Tibial artery (tissue), 4 donors: ENCODE data around the gene USP33.

Experiments used
- DNase-seq, 2 donors: peaks; one replicate each; pipeline ENCODE4 v3.0.0-alpha.2; 2019
- H3K27ac ChIP-seq, 2 donors: fragments of 200-600 bp; sonication (generic) in 1 of 2; 1 replicate in 1 of 2; 2 replicates in 1 of 2; pipeline ENCODE4 v1.5.1; 2018 to 2019; ENCODE audit warnings: mild to moderate bottlenecking in 1 of 2
- H3K27me3 ChIP-seq, 2 donors: fragments of 200-600 bp; sonication (generic) in 1 of 2; one replicate each; pipeline versions ENCODE4 v1.5.1 to v1.6.0; 2016 to 2019
- H3K36me3 ChIP-seq, 3 donors: fragments of 200-600 bp; sonication (generic) in 2 of 3; one replicate each; pipeline ENCODE4 v1.5.1; 2016 to 2019; ENCODE audit warnings: mild to moderate bottlenecking in 2 of 3
- H3K4me1 ChIP-seq, 4 donors: fragments of 200-600 bp; sonication (generic) in 2 of 4; 1 replicate in 3 of 4; 2 replicates in 1 of 4; pipeline ENCODE4 v1.5.1; 2016 to 2019
- H3K4me3 ChIP-seq, 2 donors: fragments of 200-600 bp; sonication (generic) in 1 of 2; 1 replicate in 1 of 2; 2 replicates in 1 of 2; pipeline ENCODE4 v1.5.1; 2018 to 2019; ENCODE audit warnings: mild to moderate bottlenecking in 2 of 2
- H3K9me3 ChIP-seq, 3 donors: fragments of 200-600 bp; sonication (generic) in 1 of 3; one replicate each; pipeline ENCODE4 v1.5.1; 2016 to 2019
- intact Hi-C: fragments of 100-400 bp; cut with DNase I; formaldehyde crosslinking; loops from one replicate; pipeline ENCODE4 v1.15.0; 2023; ENCODE audit warnings: low total_unique reads
- TF ChIP-seq, protein P1 (sequence below), 2 experiments: fragments of 200-600 bp in 1 of 2; fragments of 450-650 bp in 1 of 2; IDR thresholded peaks; one replicate each; pipeline ENCODE4 v1.5.1; 2017 to 2019; ENCODE audit warnings: antibody characterized with exemption in 2 of 2, mild to moderate bottlenecking in 1 of 2, moderate library complexity in 1 of 2

USP33 gene

DNA sequence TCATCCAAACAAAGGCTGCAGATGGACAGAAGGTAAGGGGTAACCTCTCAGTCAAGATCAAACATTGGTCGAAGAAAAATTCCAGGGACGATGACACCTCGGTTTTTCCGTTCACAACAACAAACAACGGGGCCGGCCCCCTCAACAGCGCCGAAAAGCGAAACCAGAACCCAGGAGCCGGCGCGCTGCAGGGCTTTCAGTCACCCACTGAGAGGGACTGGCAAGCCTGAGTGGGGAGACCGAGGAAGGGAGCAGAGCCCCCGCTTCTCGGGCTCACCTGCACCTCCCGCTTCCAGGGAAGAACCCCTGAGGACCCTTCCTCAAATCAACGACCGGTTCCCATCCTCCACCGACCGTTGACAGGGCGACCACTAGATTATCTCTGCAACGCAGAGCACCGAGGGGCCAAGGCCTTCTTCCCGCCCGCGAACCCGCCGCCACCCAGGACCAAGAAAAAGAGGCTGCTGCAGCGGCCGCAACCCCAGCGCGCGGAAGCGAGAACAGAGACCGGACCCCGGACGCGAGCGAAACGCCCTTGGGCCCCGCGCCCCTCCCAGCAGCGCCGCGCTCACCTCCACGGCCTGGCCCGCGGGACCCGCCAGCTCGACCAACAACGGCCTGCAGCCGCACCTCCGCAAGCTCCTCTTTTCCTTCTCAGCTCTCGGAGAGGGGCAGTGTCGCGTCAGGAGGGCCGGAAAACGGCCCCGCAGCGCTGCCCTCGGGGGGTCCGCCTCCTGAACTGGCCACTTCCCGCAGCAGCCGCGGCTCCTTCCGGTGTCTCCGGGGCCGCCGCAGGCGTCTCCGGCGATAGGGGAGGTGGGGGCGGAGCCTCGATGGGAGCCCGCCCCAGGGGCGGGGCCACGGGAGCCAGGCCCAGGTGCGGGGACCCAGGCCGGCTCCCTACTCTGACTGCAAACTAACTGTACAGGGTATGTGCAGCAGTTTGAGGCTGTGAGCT, at the start of gene USP33:
Gene USP33, minus strand, starts transcription at position 782 of the 958 bp plus-strand sequence. CDS start 18,155 bp downstream, outside the sequence.
- H3K4me3 ChIP-seq, result peak within 1 kb of the TSS; percentile 79 to 97
- H3K27ac ChIP-seq, result peak within 1 kb of the TSS; percentile 83 to 90
- H3K4me1 ChIP-seq, result peaks cover 0 to 35% (median 23%) of the 10 kb centered on the region in 4 donors
- H3K27me3 ChIP-seq, result no peaks in the 10 kb centered on the region
- H3K9me3 ChIP-seq, result no peaks in the 10 kb centered on the region
- TF ChIP-seq, protein P1, sequence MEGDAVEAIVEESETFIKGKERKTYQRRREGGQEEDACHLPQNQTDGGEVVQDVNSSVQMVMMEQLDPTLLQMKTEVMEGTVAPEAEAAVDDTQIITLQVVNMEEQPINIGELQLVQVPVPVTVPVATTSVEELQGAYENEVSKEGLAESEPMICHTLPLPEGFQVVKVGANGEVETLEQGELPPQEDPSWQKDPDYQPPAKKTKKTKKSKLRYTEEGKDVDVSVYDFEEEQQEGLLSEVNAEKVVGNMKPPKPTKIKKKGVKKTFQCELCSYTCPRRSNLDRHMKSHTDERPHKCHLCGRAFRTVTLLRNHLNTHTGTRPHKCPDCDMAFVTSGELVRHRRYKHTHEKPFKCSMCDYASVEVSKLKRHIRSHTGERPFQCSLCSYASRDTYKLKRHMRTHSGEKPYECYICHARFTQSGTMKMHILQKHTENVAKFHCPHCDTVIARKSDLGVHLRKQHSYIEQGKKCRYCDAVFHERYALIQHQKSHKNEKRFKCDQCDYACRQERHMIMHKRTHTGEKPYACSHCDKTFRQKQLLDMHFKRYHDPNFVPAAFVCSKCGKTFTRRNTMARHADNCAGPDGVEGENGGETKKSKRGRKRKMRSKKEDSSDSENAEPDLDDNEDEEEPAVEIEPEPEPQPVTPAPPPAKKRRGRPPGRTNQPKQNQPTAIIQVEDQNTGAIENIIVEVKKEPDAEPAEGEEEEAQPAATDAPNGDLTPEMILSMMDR (IDR thresholded peaks at IDR 0.05), result no peak
- DNase-seq, result peak; percentile 82 to 92
- H3K36me3 ChIP-seq, result no peaks in the 10 kb centered on the region
- intact Hi-C loops, result no loop called here

DNA sequence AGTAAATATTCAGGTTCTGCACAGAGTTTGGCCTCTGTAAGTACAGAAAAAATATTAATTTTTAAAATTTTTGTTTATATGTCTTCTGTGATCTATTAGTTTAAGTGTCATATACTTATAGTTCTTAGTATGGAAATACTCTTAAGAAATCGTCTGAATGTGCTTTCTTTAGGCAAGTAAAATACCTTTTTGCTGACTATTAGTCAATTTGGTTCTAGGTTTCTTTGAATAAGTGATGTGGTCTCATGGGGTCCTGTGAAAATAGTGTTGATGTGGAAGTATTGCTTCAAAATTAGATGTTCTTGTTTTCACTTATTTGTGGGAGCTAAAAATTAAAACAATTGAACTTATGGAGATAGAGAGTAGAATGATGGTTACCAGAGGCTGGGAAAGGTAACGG, 43.7 kb upstream of the USP33 start:
- intact Hi-C loops, result no loop called here
- DNase-seq, result no peak
- Histone ChIP-seq H3K4me1 (no peaks in the 10 kb centered on the region), H3K27ac (no peak overlapping the region), H3K4me3 (no peak overlapping the region), H3K9me3 (no peaks in the 10 kb centered on the region), H3K27me3 (no peaks in the 10 kb centered on the region), H3K36me3 (peaks cover 33 to 53% (median 43%) of the 10 kb centered on the region in 3 donors)
- TF ChIP-seq, protein P1 (IDR thresholded peaks at IDR 0.05), result no peak

DNA sequence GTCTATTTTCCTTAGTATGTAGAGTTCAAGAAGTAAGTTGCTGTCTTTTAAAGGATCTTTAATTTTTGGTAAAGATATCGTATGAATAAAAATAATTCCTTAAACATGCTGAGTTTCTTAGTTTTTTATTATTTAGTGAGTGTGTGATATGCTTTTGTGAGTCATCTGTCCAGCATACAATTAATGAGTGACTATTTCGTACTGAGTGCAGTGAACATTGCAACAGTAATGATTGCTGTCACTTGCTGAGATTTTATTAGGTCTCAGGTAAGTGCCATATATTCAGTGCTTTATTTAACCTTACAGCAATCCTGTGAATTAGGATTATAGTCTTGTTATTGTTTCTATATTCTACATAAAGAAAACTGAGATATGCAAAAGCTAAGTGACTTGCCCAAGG, 42.4 kb upstream of the USP33 start:
- H3K36me3 ChIP-seq, result peaks cover 23 to 45% (median 29%) of the 10 kb centered on the region in 3 donors
- DNase-seq, result no peak
- TF ChIP-seq, protein P1 (IDR thresholded peaks at IDR 0.05), result no peak

DNA sequence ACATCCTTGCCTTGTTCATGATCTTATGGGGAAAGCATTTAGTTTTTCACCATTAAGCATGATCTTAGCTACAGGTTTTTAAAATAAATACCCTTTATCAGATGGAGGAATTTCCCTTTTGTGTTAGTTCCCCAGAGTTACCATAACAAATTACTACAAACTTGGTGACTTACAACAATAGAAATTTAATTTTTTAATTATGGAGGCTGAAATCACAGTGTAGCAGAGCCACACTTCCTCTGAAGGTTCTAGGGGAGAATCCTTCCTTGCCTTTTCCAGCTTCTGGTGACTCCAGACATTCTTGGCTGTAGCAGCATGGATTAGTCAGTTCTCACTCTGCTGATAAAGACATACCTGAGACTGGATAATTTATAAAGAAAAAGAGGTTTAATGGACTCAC, 38.3 kb upstream of the USP33 start:
- H3K9me3 ChIP-seq, result no peaks in the 10 kb centered on the region
- H3K36me3 ChIP-seq, result peaks cover 6 to 21% (median 10%) of the 10 kb centered on the region in 3 donors
- no peaks in the 10 kb centered on the region for H3K27me3 ChIP-seq
- intact Hi-C loops, result no loop called here
- H3K4me1 ChIP-seq, result peaks cover 0 to 7% (median 0%) of the 10 kb centered on the region in 4 donors
- DNase-seq, result no peak
- TF ChIP-seq, protein P1 (IDR thresholded peaks at IDR 0.05), result no peak
- no peak overlapping the region for H3K27ac ChIP-seq
- H3K4me3 ChIP-seq, result no peak overlapping the region

More for the DNA sequence above, 42.4 kb upstream of the USP33 start:
- Histone ChIP-seq H3K4me3 (no peak overlapping the region), H3K27ac (no peak overlapping the region), H3K27me3 (no peaks in the 10 kb centered on the region), H3K4me1 (peaks cover 0 to 3% (median 0%) of the 10 kb centered on the region in 4 donors), H3K9me3 (no peaks in the 10 kb centered on the region)
- intact Hi-C loops, result no loop called here

DNA sequence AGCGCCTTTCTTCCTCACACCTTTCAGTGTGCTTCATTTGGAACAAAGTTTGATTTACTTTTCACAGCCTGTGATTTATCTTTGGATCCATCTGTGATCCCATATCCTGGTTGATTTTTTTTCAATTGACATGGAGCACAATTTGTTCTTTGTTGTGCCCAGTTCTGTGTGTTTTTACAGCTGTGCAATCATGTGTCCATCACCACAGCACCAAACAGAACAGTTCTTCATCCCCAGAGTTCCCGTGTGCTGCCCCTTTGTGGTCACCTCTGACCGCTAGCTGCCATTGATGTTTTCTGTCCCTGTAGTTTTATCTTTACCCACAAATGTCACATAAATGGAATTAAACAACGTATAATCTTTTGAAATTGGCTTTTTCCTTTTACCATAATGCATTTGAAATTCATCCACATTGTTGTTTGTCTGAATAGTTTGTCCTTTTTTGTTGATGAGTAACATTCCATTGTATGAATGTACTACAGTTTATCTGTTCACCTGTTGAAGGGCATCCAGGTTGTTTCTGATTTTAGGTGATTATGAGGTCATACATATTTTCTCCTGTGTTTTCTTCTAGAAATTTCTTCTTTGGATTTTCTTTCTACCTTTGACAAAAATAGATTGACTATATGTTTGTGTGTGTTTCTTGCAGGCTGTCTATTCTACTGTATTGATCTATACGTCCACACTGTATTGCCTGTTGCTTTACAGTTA, 37.2 kb upstream of the USP33 start:
- Histone ChIP-seq H3K36me3 (peaks cover under 1 to 10% (median 5%) of the 10 kb centered on the region in 3 donors), H3K9me3 (no peaks in the 10 kb centered on the region), H3K27ac (no peak overlapping the region), H3K4me3 (no peak overlapping the region), H3K4me1 (peaks cover 0 to 7% (median 0%) of the 10 kb centered on the region in 4 donors), H3K27me3 (no peaks in the 10 kb centered on the region)
- TF ChIP-seq, protein P1 (IDR thresholded peaks at IDR 0.05), result no peak
- no peak for DNase-seq
- intact Hi-C loops, result no loop called here
